A549 (cell line): ENCODE results near the gene NDUFAF3. TPM values are rescaled to one million over a fixed set of nuclear protein-coding genes. Genes with fewer than 3 reads are reported as not detected.

ENCODE experiments used
- ATAC-seq, 2 experiments: fragments of 200-7000 bp in 1 of 2; fragments of >200 bp in 1 of 2; cut with Nextera tagmentation in 1 of 2; cut with Tn5 transposase in 1 of 2; 3 replicates each; pipeline versions ENCODE4 v1.8.0 to v1.9.1; 2018 to 2020; ENCODE audit warnings: mild to moderate bottlenecking in 1 of 2, moderate library complexity in 1 of 2
- CTCF ChIA-PET: fragments of 300-600 bp; sonication (Branson Sonifier 250); formaldehyde crosslinking; extraction: SDS; loops from one replicate; lab custom pipeline; 2021; ENCODE audit warnings: antibody characterized with exemption, inconsistent platforms; lab: Yijun Ruan, JAX
- POLR2A ChIA-PET: fragments of 350-600 bp; formaldehyde crosslinking; extraction: SDS; loops from one replicate; lab custom pipeline; 2021; ENCODE audit warnings: antibody characterized with exemption, inconsistent platforms; lab: Yijun Ruan, JAX
- DNase-seq, 2 experiments: peaks; one replicate each; pipeline versions ENCODE4 v3.0.0 to v3.0.0-alpha.2; 2011 to 2016; ENCODE audit warnings: low read depth in 1 of 2, low spot score in 1 of 2
- FAIRE-seq: peaks from 2 replicates; lab custom pipeline; 2011; peaks lifted over from hg19 to GRCh38; lab: Jason Lieb, UNC
- H3K27ac ChIP-seq, 2 experiments: fragments of >200 bp; sonication (Bioruptor Twin); formaldehyde crosslinking; 3 replicates each; pipeline ENCODE4 v1.5.1; 2016 to 2017
- H3K4me1 ChIP-seq: fragments of >200 bp; sonication (Bioruptor Twin); formaldehyde crosslinking; 3 replicates; pipeline ENCODE4 v1.6.1; 2016
- H3K4me2 ChIP-seq: fragments of >200 bp; sonication (Bioruptor Twin); formaldehyde crosslinking; 3 replicates; pipeline ENCODE4 v1.6.1; 2016
- H3K4me3 ChIP-seq: fragments of >200 bp; sonication (Bioruptor Twin); formaldehyde crosslinking; 3 replicates; pipeline ENCODE4 v1.5.1; 2016
- H3K9me3 ChIP-seq: fragments of >200 bp; sonication (Bioruptor Twin); formaldehyde crosslinking; 3 replicates; pipeline ENCODE4 v1.6.1; 2016
- GATA3 ChIP-seq: IDR thresholded peaks from 2 replicates; pipeline ENCODE4 v1.6.1; 2012; ENCODE audit warnings: borderline replicate concordance
- HOXB5 ChIP-seq: fragments of 250-450 bp; sonication (Bioruptor Pico); IDR thresholded peaks from 2 replicates; pipeline ENCODE4 v1.5.0; 2020; ENCODE audit warnings: mild to moderate bottlenecking, moderate library complexity
- JUNB ChIP-seq: fragments of >200 bp; sonication (Bioruptor Twin); formaldehyde crosslinking; IDR thresholded peaks from 2 replicates; pipeline ENCODE4 v1.6.1; 2016
- NFE2L2 ChIP-seq: fragments of 150-350 bp; conservative IDR thresholded peaks from 2 replicates; pipeline ENCODE4 v1.6.1; 2014; ENCODE audit warnings: low read length
- NR3C1 ChIP-seq: fragments of >200 bp; sonication (Bioruptor Twin); formaldehyde crosslinking; IDR thresholded peaks from 3 replicates; pipeline ENCODE4 v1.6.1; 2017
- POLR2AphosphoS2 ChIP-seq: conservative IDR thresholded peaks from 2 replicates; pipeline ENCODE4 v1.6.1; 2012; ENCODE audit warnings: low read length, improper control_type of control experiment, inconsistent platforms
- RARB ChIP-seq: fragments of 250-450 bp; sonication (Bioruptor Pico); IDR thresholded peaks from 2 replicates; pipeline ENCODE4 v1.8.0; 2021; ENCODE audit warnings: mild to moderate bottlenecking, moderate library complexity
- SMC3 ChIP-seq: fragments of >200 bp; sonication (Bioruptor Twin); formaldehyde crosslinking; IDR thresholded peaks from 3 replicates; pipeline ENCODE4 v1.6.1; 2018; ENCODE audit warnings: inconsistent platforms
- TFCP2L1 ChIP-seq: fragments of 250-450 bp; sonication (Bioruptor Pico); IDR thresholded peaks from 2 replicates; pipeline ENCODE4 v1.5.0; 2021; ENCODE audit warnings: mild to moderate bottlenecking
- ZC3H11A ChIP-seq: fragments of 450-650 bp; IDR thresholded peaks from 2 replicates; pipeline ENCODE4 v1.6.1; 2014; ENCODE audit warnings: antibody characterized with exemption, mild to moderate bottlenecking
- ZFP36 ChIP-seq: fragments of 450-650 bp; IDR thresholded peaks from 2 replicates; pipeline ENCODE4 v1.6.1; 2014; ENCODE audit warnings: borderline replicate concordance; ENCODE audit not compliant: partially characterized antibody
- ZSCAN20 ChIP-seq: fragments of 250-450 bp; sonication (Bioruptor Pico); IDR thresholded peaks from 2 replicates; pipeline ENCODE4 v1.8.0; 2022; ENCODE audit warnings: mild to moderate bottlenecking, moderate library complexity
- WGBS: methylation state at CpG from one replicate; pipeline ENCODE4 v1.1.6; 2017; ENCODE audit errors: missing lambda C conversion rate; 5-methylcytosine and 5-hydroxymethylcytosine counted together
- polyA plus RNA-seq, 4 experiments: library from polyadenylated mRNA; depleted of rRNA in 3 of 4; stranded (reverse); fragments of >200 nt; fragmentation: RNase III in 1 of 4; extraction: RNeasy Plus Mini Kit Qiagen cat#74134 plus additional on column Dnase treatment in 1 of 4; gene quantifications; 2 replicates in 3 of 4; 3 replicates in 1 of 4; pipeline ENCODE4 v1.2.3, GENCODE V29; 2011 to 2017
- TF ChIP-seq, protein P1 (sequence below): fragments of 250-450 bp; sonication (Bioruptor Pico); IDR thresholded peaks from 2 replicates; pipeline ENCODE4 v1.5.0; 2020; ENCODE audit warnings: low read depth, mild to moderate bottlenecking, moderate library complexity
- TF ChIP-seq, protein P2 (sequence below): fragments of 200-600 bp; sonication (generic); IDR thresholded peaks from 2 replicates; pipeline ENCODE4 v1.6.1; 2016; ENCODE audit warnings: antibody characterized with exemption, mild to moderate bottlenecking, moderate library complexity
- TF ChIP-seq, protein P3 (sequence below): IDR thresholded peaks from 2 replicates; pipeline ENCODE4 v1.6.1; 2012
- TF ChIP-seq, protein P4 (sequence below): IDR thresholded peaks from 2 replicates; pipeline ENCODE4 v1.6.1; 2012; ENCODE audit warnings: low read depth, borderline replicate concordance
- TF ChIP-seq, protein P5 (sequence below): fragments of 150-350 bp; IDR thresholded peaks from 2 replicates; pipeline ENCODE4 v1.6.1; 2014; ENCODE audit warnings: low read depth, mild to moderate bottlenecking, low read length
- TF ChIP-seq, protein P6 (sequence below): fragments of >200 bp; sonication (Bioruptor Twin); formaldehyde crosslinking; IDR thresholded peaks from 2 replicates; pipeline ENCODE4 v1.6.1; 2016

The NDUFAF3 gene
- polyA plus RNA-seq, 2 of the 4 experiments (the other 2 are of a cell fraction), result 44.3 to 71.4 TPM

DNA sequence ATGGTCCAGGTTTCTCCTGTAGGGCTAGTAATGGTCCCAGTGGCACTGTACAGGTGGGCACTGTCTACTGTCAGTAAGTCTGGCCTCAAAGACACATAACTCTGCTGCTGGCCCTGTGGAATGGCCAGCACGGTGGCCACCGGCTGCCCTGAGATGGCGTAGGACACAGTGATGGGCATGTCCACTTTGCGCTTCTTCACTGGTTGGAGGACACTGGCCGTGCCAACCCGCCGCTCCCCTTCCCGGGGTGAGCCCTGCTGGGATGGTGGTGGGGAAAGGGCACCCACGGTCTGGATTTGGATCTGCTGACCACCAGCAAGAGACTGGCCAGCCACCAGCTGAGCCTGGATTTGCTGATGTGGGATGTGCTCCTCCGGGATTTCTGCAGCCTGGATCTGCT lies 35.3 kb downstream of the NDUFAF3 start:
- no peak for DNase-seq
- H3K4me3 ChIP-seq, result no peak overlapping the region
- ChIA-PET POLR2A (no interaction called here), CTCF (no interaction called here)
- no peak overlapping the region for H3K4me2 ChIP-seq
- H3K27ac ChIP-seq, result no peak overlapping the region
- no peak for TF ChIP-seq NFE2L2
- TF ChIP-seq, protein P1, sequence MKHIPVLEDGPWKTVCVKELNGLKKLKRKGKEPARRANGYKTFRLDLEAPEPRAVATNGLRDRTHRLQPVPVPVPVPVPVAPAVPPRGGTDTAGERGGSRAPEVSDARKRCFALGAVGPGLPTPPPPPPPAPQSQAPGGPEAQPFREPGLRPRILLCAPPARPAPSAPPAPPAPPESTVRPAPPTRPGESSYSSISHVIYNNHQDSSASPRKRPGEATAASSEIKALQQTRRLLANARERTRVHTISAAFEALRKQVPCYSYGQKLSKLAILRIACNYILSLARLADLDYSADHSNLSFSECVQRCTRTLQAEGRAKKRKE (CRISPR knock-in tag), result no peak
- TF ChIP-seq, protein P2, sequence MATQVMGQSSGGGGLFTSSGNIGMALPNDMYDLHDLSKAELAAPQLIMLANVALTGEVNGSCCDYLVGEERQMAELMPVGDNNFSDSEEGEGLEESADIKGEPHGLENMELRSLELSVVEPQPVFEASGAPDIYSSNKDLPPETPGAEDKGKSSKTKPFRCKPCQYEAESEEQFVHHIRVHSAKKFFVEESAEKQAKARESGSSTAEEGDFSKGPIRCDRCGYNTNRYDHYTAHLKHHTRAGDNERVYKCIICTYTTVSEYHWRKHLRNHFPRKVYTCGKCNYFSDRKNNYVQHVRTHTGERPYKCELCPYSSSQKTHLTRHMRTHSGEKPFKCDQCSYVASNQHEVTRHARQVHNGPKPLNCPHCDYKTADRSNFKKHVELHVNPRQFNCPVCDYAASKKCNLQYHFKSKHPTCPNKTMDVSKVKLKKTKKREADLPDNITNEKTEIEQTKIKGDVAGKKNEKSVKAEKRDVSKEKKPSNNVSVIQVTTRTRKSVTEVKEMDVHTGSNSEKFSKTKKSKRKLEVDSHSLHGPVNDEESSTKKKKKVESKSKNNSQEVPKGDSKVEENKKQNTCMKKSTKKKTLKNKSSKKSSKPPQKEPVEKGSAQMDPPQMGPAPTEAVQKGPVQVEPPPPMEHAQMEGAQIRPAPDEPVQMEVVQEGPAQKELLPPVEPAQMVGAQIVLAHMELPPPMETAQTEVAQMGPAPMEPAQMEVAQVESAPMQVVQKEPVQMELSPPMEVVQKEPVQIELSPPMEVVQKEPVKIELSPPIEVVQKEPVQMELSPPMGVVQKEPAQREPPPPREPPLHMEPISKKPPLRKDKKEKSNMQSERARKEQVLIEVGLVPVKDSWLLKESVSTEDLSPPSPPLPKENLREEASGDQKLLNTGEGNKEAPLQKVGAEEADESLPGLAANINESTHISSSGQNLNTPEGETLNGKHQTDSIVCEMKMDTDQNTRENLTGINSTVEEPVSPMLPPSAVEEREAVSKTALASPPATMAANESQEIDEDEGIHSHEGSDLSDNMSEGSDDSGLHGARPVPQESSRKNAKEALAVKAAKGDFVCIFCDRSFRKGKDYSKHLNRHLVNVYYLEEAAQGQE, result no peak
- no peak for TF ChIP-seq JUNB
- no peak for TF ChIP-seq GATA3
- TF ChIP-seq, protein P3, sequence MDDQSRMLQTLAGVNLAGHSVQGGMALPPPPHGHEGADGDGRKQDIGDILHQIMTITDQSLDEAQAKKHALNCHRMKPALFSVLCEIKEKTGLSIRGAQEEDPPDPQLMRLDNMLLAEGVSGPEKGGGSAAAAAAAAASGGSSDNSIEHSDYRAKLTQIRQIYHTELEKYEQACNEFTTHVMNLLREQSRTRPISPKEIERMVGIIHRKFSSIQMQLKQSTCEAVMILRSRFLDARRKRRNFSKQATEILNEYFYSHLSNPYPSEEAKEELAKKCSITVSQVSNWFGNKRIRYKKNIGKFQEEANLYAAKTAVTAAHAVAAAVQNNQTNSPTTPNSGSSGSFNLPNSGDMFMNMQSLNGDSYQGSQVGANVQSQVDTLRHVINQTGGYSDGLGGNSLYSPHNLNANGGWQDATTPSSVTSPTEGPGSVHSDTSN, result no peak
- no peak for TF ChIP-seq POLR2AphosphoS2
- no peak for FAIRE-seq
- WGBS, result 94% methylated on average over 3 of the region's 10 CpGs
- ATAC-seq, result peak in 1 of 2 experiments; percentile 19; a peak in 1 of 6 replicates
- H3K4me1 ChIP-seq, result no peaks in the 10 kb centered on the region
- no peaks in the 10 kb centered on the region for H3K9me3 ChIP-seq

DNA sequence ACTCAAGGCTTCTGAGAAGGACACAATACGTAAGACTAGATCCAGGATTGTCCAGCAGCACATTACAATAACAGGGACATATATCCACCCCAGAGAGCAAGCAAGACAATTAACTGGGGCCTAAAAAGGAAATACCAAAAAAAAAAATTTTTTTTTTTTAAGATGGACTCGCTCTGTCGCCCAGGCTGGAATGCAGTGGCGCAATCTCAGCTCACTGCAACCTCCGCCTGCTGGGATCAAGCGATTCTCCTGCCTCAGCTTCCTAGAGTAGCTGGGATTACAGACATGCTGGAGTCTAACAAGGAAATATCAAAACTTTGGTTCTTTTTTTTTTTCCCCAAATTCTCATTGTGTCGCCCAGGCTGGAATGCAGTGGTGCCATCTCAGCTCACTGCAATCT lies 36.1 kb downstream of the NDUFAF3 start:
- FAIRE-seq (no peak), ATAC-seq (no peak), DNase-seq (no peak)
- ChIA-PET POLR2A (no interaction called here), CTCF (interaction anchor here (1.1 kb wide), 1 partner anchor 35 kb away, joined by 3 read pairs; no protein-coding TSS in a partner anchor)
- TF ChIP-seq ZSCAN20 (CRISPR knock-in tag) (no peak), RARB (no peak), ZC3H11A (no peak), SMC3 (no peak), NR3C1 (no peak), HOXB5 (CRISPR knock-in tag) (no peak), ZFP36 (no peak), TFCP2L1 (no peak)
- TF ChIP-seq, protein P2, result no peak
- TF ChIP-seq, protein P4, sequence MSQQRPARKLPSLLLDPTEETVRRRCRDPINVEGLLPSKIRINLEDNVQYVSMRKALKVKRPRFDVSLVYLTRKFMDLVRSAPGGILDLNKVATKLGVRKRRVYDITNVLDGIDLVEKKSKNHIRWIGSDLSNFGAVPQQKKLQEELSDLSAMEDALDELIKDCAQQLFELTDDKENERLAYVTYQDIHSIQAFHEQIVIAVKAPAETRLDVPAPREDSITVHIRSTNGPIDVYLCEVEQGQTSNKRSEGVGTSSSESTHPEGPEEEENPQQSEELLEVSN, result no peak
- TF ChIP-seq, protein P5, sequence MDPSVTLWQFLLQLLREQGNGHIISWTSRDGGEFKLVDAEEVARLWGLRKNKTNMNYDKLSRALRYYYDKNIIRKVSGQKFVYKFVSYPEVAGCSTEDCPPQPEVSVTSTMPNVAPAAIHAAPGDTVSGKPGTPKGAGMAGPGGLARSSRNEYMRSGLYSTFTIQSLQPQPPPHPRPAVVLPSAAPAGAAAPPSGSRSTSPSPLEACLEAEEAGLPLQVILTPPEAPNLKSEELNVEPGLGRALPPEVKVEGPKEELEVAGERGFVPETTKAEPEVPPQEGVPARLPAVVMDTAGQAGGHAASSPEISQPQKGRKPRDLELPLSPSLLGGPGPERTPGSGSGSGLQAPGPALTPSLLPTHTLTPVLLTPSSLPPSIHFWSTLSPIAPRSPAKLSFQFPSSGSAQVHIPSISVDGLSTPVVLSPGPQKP, result no peak
- TF ChIP-seq, protein P6, sequence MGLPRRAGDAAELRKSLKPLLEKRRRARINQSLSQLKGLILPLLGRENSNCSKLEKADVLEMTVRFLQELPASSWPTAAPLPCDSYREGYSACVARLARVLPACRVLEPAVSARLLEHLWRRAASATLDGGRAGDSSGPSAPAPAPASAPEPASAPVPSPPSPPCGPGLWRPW, result no peak
- Histone ChIP-seq H3K4me3 (no peak overlapping the region), H3K4me2 (no peak overlapping the region), H3K9me3 (no peaks in the 10 kb centered on the region), H3K27ac (no peak overlapping the region), H3K4me1 (no peaks in the 10 kb centered on the region)
- WGBS, result 96% methylated on average over 7 of the region's 7 CpGs
